ENCODE results near the gene HMGXB4. TPM values are rescaled to one million over a fixed set of nuclear protein-coding genes. Genes with fewer than 3 reads are reported as not detected.

Gene HMGXB4
- total and polyA plus RNA-seq, 2 of the 8 experiments (the other 6 are each of a cell fraction or from before 2014, with no cell fraction given): 20.9 to 41.3 TPM

DNA sequence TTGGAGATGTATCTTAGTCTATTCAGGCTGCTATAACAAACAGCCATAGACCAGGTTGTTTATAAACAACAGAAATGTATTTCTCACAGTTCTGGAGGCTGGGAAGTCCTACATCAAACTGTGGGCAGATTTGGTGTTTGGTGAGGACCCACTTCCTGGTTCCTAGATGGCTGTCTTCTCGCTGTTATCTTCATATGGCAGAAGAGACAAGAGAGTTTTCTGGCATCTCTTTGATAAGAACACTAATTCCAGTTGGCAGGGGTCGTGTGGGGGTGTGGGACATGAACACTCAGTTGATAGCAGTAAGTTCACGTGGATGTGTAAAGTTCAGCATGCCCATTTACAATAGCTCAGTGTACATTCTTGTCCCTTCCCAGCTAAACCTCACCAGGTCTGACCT, 41.3 kb upstream of the HMGXB4 start:
- no peaks in the 10 kb centered on the region for H3K9me3 ChIP-seq (ENCODE audit: insufficient read depth in 2 of 2, low read depth in 1 of 2, low read length in 1 of 2)
- H4K20me1 ChIP-seq (replicated peaks in 1 of 2; ENCODE audit: control insufficient read depth in 1 of 2, insufficient read depth in 2 of 2, low read length in 2 of 2): no peaks in the 10 kb centered on the region
- FAIRE-seq (no peak), DNase-seq (ENCODE audit: low read depth in 1 of 2, low spot score in 2 of 2) (no peak)
- no peak overlapping the region for H3K18ac ChIP-seq (ENCODE audit: extremely low read depth, low read length)
- H3K27me3 ChIP-seq (replicated peaks in 1 of 4; ENCODE audit: control insufficient read depth in 3 of 4, extremely low read depth in 1 of 4, insufficient read depth in 3 of 4, low read length in 3 of 4): no peaks in the 10 kb centered on the region; a peak in 2 of 7 replicates
- H3K79me1 ChIP-seq (ENCODE audit: low read depth, low read length): no peaks in the 10 kb centered on the region
- H2AK5ac ChIP-seq (ENCODE audit: low read depth, low read length): no peak overlapping the region
- H4K5ac ChIP-seq (ENCODE audit: insufficient read length, low read depth, low read length): no peak overlapping the region
- H3K4me1 ChIP-seq (replicated peaks in 1 of 4; ENCODE audit: control insufficient read depth in 3 of 4, insufficient read depth in 4 of 4, low read length in 3 of 4): no peaks in the 10 kb centered on the region; a peak in 2 of 7 replicates
- H3K14ac ChIP-seq (ENCODE audit: insufficient read length): no peak overlapping the region
- no peaks in the 10 kb centered on the region for H3K79me2 ChIP-seq (ENCODE audit: control insufficient read depth in 1 of 2, insufficient read depth in 2 of 2, low read length in 2 of 2)
- POLR2A ChIA-PET (ENCODE audit: partially characterized antibody): no interaction called here
- no peak overlapping the region for H3K9ac ChIP-seq (replicated peaks in 1 of 4; ENCODE audit: extremely low read depth in 1 of 4, low read depth in 3 of 4, low read length in 3 of 4)
- no peak overlapping the region for H3K56ac ChIP-seq (replicated peaks; ENCODE audit: insufficient read length, low read depth, low read length)
- CTCF ChIA-PET (ENCODE audit: partially characterized antibody): interaction anchor here (0.5 to 1.7 kb wide), 3 partner anchors 9 to 18 kb away, joined by 3 read pairs; no protein-coding TSS in a partner anchor
- no peak overlapping the region for H2BK120ac ChIP-seq (replicated peaks; ENCODE audit: low read depth, low read length)
- H3K4me2 ChIP-seq (ENCODE audit: insufficient read depth in 1 of 2, low read depth in 2 of 2, low read length in 2 of 2): no peak overlapping the region
- H3K4ac ChIP-seq (replicated peaks; ENCODE audit: insufficient read length, low read depth, low read length): no peak overlapping the region
- no peak overlapping the region for H2AFZ ChIP-seq (ENCODE audit: low read length)
- H2BK5ac ChIP-seq (ENCODE audit: low read depth, low read length): no peak overlapping the region
- no peak overlapping the region for H2BK20ac ChIP-seq (ENCODE audit: low read length)
- no peak overlapping the region for H3K27ac ChIP-seq (ENCODE audit: low read depth, low read length)
- no peak overlapping the region for H2BK15ac ChIP-seq (ENCODE audit: low read length)
- H2BK12ac ChIP-seq (ENCODE audit: low read depth, low read length): no peak overlapping the region
- no peak overlapping the region for H3K23ac ChIP-seq (ENCODE audit: insufficient read length)
- no peak overlapping the region for H4K91ac ChIP-seq (replicated peaks; ENCODE audit: insufficient read length, low read length)
- no peaks in the 10 kb centered on the region for H3K36me3 ChIP-seq (ENCODE audit: control insufficient read depth in 2 of 4, insufficient read depth in 4 of 4, low read length in 3 of 4)
- no peak overlapping the region for H4K8ac ChIP-seq (ENCODE audit: extremely low read depth, insufficient read depth, low read length)
- no peaks in the 10 kb centered on the region for H3K23me2 ChIP-seq (ENCODE audit: low read depth, low read length)
- 90% methylated on average over 3 of the region's 3 CpGs; no CpG with 5 or more reads in 1 of the 2 experiments for WGBS, 2 experiments (ENCODE audit: extremely low coverage in 1 of 2, insufficient coverage in 1 of 2, insufficient read length in 1 of 2, insufficient replicate concordance in 2 of 2, low coverage in 1 of 2, low lambda C conversion rate in 2 of 2, missing lambda C conversion rate in 1 of 2)
- H3K4me3 ChIP-seq (ENCODE audit: extremely low read depth in 1 of 4, insufficient read depth in 2 of 4, low read depth in 3 of 4, low read length in 4 of 4): no peak overlapping the region
- TF ChIP-seq CTBP2 (IDR thresholded peaks at IDR 0.05; ENCODE audit: borderline replicate concordance, insufficient read depth, insufficient read length, low read length) (no peak), TAF7 (optimal IDR thresholded peaks at IDR 0.05; ENCODE audit: borderline replicate concordance, low read depth, low read length) (no peak), GTF2F1 (IDR thresholded peaks at IDR 0.05; ENCODE audit: borderline replicate concordance, low read depth, low read length) (no peak), TBP (IDR thresholded peaks at IDR 0.05; ENCODE audit: low read depth, low read length) (no peak), TAF1 (IDR thresholded peaks at IDR 0.05; ENCODE audit: low read depth, low read length) (no peak), ZNF274 (IDR thresholded peaks at IDR 0.05; ENCODE audit: borderline replicate concordance, extremely low read depth, low read length) (no peak), EGR1 (IDR thresholded peaks at IDR 0.05; ENCODE audit: borderline replicate concordance, low read depth, low read length) (no peak), BRCA1 (IDR thresholded peaks at IDR 0.05; ENCODE audit: low read depth, low read length) (no peak), NANOG (IDR thresholded peaks at IDR 0.05; ENCODE audit: insufficient read depth, low read depth, low read length, poor library complexity, severe bottlenecking) (no peak), BACH1 (IDR thresholded peaks at IDR 0.05; ENCODE audit: low read length) (no peak), SIN3A (conservative IDR thresholded peaks at IDR 0.05 in 1 of 2, IDR thresholded peaks at IDR 0.05 in 1 of 2; ENCODE audit: low read depth in 1 of 2, low read length in 2 of 2) (no peak), YY1 (IDR thresholded peaks at IDR 0.05; ENCODE audit: low read depth, low read length) (no peak), SIX5 (IDR thresholded peaks at IDR 0.05; ENCODE audit: low read depth, low read length) (no peak), CHD2 (IDR thresholded peaks at IDR 0.05; ENCODE audit: low read length) (no peak)
- TF ChIP-seq, protein P1, sequence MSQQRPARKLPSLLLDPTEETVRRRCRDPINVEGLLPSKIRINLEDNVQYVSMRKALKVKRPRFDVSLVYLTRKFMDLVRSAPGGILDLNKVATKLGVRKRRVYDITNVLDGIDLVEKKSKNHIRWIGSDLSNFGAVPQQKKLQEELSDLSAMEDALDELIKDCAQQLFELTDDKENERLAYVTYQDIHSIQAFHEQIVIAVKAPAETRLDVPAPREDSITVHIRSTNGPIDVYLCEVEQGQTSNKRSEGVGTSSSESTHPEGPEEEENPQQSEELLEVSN (IDR thresholded peaks at IDR 0.05): no peak

Data from H1 (cell line).